Esophagus (tissue), 2 donors: ENCODE measurements around the gene JUND. TPM values are rescaled to one million over a fixed set of nuclear protein-coding genes. Genes with fewer than 3 reads are reported as not detected.

Source experiments
- H3K27ac ChIP-seq, 2 donors: one replicate each; pipeline ENCODE4 v1.5.1; 2013; ENCODE audit warnings: low read depth in 2 of 2, mild to moderate bottlenecking in 2 of 2, inconsistent platforms in 1 of 2, low read length in 1 of 2, moderate library complexity in 1 of 2
- H3K27me3 ChIP-seq, 2 donors: one replicate each; pipeline ENCODE4 v1.6.1; 2013; ENCODE audit warnings: low read length in 2 of 2, control low read depth in 1 of 2, mild to moderate bottlenecking in 1 of 2; ENCODE audit not compliant: insufficient read depth in 2 of 2, control insufficient read depth in 1 of 2
- H3K36me3 ChIP-seq, 2 donors: one replicate each; pipeline ENCODE4 v1.6.1; 2013; ENCODE audit warnings: low read length in 1 of 2; ENCODE audit not compliant: control insufficient read depth in 2 of 2, insufficient read depth in 2 of 2
- H3K4me1 ChIP-seq, 2 donors: one replicate each; pipeline ENCODE4 v1.6.1; 2013; ENCODE audit warnings: low read length in 1 of 2; ENCODE audit not compliant: control insufficient read depth in 2 of 2, insufficient read depth in 2 of 2
- H3K4me3 ChIP-seq, 2 donors: one replicate each; pipeline ENCODE4 v1.5.1; 2013; ENCODE audit warnings: low read length in 2 of 2, mild to moderate bottlenecking in 2 of 2, low read depth in 1 of 2, moderate library complexity in 1 of 2
- H3K9me3 ChIP-seq, 2 donors: one replicate each; pipeline ENCODE4 v1.6.1; 2013; ENCODE audit warnings: mild to moderate bottlenecking in 2 of 2, low read depth in 1 of 2, low read length in 1 of 2, moderate library complexity in 1 of 2; ENCODE audit not compliant: control insufficient read depth in 2 of 2, insufficient read depth in 1 of 2
- WGBS, 2 donors: extraction: QIAGEN DNeasy Blood & Tissue Kit; methylation state at CpG; one replicate each; pipeline ENCODE4 v1.1.7; 2013; 5-methylcytosine and 5-hydroxymethylcytosine counted together
- polyA plus RNA-seq, 2 donors: library from polyadenylated mRNA; stranded (reverse); fragments of 200-250 nt; gene quantifications; one replicate each; pipeline ENCODE4 v1.2.3, GENCODE V29; 2013
- donor health status: healthy with polysubstance abuse.
- donor health status: Bipolar disorder and iron deficiency.

The JUND gene
- polyA plus RNA-seq, 2 donors: 57.9 to 84.5 TPM

GRCh38 chr19:18291590-18292461 lies 10.4 kb upstream of the JUND start:
- peaks cover 0 to 2% of the 10 kb centered on the region in 2 donors for H3K9me3 ChIP-seq
- 0 to 1% methylated on average over 61 to 75 of the region's 75 CpGs for WGBS, 2 donors
- H3K4me3 ChIP-seq: peak overlapping the region; percentile 53 to 67
- no peaks in the 10 kb centered on the region for H3K36me3 ChIP-seq
- peak overlapping the region; percentile 95 to 98 for H3K27ac ChIP-seq
- H3K4me1 ChIP-seq: peaks cover 4 to 6% of the 10 kb centered on the region in 2 donors
- no peaks in the 10 kb centered on the region for H3K27me3 ChIP-seq

DNA sequence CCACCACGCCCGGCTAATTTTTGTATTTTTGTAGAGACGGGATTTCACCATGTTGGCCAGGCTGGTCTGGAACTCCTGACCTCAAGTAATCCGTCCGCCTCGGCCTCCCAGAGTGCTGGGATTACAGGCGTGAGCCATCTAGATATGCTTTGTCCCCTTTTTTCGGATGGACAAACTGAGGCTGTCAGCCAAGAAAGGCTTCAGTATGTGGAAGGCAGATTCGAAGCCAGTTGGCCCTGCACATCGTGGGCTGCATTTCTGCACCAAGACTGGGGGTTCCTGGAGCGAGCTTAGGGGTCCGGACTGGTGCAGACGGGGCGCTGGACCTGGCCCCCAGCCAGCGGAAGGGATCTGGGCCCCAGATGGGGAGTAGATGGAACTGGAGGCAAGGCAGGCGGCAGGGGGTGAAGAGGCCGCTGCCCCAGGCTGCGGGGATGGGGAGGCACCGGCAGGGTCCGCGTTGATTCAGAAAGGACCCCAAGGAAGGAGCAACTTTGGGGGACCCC lies 9.7 kb upstream of the JUND start:
- peak overlapping the region; percentile 53 to 67 for H3K4me3 ChIP-seq
- H3K9me3 ChIP-seq: peaks cover 0 to 2% of the 10 kb centered on the region in 2 donors
- 48 to 52% methylated on average over 21 of the region's 21 CpGs for WGBS, 2 donors
- H3K4me1 ChIP-seq: peaks cover 5 to 6% of the 10 kb centered on the region in 2 donors
- no peaks in the 10 kb centered on the region for H3K36me3 ChIP-seq
- H3K27me3 ChIP-seq: no peaks in the 10 kb centered on the region
- peak overlapping the region; percentile 95 to 98 for H3K27ac ChIP-seq

DNA sequence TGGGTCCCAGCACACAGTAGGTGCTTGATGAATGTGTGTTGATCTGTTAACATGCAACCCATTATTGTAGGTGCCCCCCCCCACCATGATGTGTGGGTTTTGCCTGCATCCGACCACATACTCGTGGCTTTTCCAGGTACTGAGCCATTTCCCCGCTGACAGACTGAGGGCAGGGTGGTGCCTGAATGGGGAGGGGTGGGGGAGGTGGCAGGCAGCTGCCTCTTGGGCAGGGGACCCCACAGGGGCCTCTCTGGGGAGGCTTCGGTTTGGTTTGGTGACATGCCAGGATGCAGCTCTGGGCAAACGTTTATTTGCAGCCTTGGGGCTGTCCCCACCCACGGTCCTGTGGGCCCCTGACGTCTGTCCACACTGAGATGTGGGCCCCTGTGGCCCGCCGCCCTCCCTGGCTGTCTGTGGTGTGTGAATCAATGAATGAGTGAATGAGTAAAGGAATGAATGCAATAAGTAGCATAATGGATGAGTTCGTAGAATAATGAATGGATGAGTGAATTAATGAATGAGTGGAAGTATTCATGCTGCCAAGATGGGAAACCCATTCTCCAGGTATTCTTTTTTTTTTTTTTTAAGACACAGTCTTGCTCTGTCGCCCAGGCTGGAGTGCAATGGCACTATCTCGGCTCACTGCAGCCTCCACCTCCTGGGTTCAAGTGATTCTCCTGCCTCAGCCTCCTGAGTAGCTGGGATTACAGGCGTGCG lies 9.0 kb upstream of the JUND start:
- no peaks in the 10 kb centered on the region for H3K27me3 ChIP-seq
- H3K9me3 ChIP-seq: peaks cover 0 to 2% of the 10 kb centered on the region in 2 donors
- H3K4me1 ChIP-seq: peaks cover 5 to 6% of the 10 kb centered on the region in 2 donors
- WGBS, 2 donors: 31 to 38% methylated on average over 14 of the region's 14 CpGs
- H3K27ac ChIP-seq: peak overlapping the region; percentile 20 to 70
- H3K4me3 ChIP-seq: no peak overlapping the region
- no peaks in the 10 kb centered on the region for H3K36me3 ChIP-seq

DNA sequence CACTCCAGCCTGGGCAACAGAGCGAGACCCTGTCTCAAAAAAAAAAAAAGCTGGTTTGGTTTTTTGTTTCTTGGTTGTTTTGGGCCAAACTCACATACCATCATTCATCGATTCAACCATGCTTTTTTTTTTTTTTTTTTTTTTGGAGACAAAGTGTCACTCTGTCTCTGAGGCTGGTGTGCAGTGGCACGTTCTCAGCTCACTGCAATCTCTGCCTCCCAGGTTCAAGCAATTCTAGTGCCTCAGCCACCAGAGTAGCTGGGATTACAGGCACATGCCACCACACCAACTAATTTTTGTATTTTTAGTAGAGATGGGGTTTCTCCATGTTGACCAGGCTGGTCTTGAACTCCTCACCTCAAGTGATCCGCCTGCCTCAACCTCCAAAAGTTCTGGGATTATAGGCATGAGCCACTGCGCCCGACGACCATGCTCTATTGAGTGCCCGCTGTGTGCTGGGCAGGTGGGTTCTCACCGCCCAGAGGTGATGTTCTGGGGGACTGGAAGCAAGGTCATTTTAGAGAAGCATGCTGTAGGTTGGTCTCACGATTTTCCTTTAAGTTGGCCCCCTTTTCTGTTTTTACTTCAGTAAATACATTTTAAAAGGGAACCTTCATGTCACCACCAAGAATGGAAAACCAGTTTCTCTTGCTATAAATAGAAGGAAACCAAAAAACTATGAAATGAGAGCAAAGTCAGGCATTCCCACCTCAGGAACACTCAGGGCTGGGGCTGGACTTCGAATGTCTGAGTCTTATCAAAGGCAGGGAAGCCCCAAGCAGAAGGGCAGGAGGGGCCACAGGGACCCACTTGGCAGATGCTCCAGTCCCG lies 8.3 kb upstream of the JUND start:
- Histone ChIP-seq H3K27ac (peak overlapping the region; percentile 20 to 70), H3K27me3 (no peaks in the 10 kb centered on the region), H3K9me3 (peaks cover 0 to 2% of the 10 kb centered on the region in 2 donors), H3K36me3 (no peaks in the 10 kb centered on the region), H3K4me3 (no peak overlapping the region), H3K4me1 (peaks cover 5 to 7% of the 10 kb centered on the region in 2 donors)
- 60 to 65% methylated on average over 12 of the region's 12 CpGs for WGBS, 2 donors

DNA sequence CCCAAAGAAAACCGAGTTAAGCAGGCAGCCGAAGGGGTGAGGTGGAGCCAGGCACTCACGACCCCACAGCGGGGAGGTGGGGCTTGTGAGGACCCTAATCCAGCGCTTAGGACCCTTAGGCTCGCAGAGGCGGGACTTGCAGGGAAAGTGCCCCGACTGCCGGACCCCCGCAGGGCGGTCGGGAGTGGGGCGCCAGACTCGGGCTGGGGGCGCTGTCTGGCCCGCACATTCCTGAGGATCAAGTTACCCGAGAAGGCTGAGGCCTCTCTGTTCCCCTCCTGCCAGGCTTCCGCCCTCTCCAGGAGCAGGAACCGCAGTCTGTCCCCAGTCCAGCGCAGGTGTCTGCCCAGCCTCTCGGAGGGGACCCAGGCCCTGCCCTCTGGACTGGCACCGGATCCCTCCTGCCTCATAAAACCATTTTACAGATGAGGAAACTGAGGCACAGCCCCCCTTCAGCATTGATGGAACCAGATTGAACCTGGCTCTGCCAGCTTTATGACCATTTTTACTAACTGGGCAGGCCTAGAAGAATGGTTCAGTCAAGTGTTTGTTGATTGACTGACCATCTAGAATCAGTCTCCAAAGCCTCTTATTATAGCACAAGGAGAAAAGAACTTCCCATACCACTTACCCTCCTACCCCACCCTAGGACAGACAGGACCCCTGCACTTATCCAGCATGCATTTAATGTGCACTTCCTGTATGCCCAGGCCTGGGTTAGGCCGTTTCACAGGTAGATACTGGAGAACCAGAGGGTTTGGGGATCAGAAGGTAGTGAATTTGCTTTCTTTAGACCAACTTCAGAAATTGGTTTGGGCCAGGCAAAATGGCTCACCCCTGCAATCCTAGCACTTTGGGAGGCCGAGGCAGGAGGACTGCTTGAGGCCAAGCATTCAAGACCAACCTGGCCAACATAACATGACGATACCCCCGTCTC lies 6.7 kb upstream of the JUND start:
- peaks cover 5 to 7% of the 10 kb centered on the region in 2 donors for H3K4me1 ChIP-seq
- no peaks in the 10 kb centered on the region for H3K36me3 ChIP-seq
- peaks cover 0 to 2% of the 10 kb centered on the region in 2 donors for H3K9me3 ChIP-seq
- H3K27me3 ChIP-seq: no peaks in the 10 kb centered on the region
- 61 to 63% methylated on average over 17 to 26 of the region's 26 CpGs for WGBS, 2 donors
- H3K27ac ChIP-seq: peak overlapping the region in 1 of 2 donors; percentile 9
- no peak overlapping the region for H3K4me3 ChIP-seq

- peak overlapping the region in 1 of 2 donors; percentile 33 for H3K27ac ChIP-seq
- peaks cover 0 to 2% of the 10 kb centered on the region in 2 donors for H3K9me3 ChIP-seq
- peaks cover 5 to 7% of the 10 kb centered on the region in 2 donors for H3K4me1 ChIP-seq
- no peaks in the 10 kb centered on the region for H3K27me3 ChIP-seq
- WGBS, 2 donors: 54 to 61% methylated on average over 21 of the region's 21 CpGs
- no peak overlapping the region for H3K4me3 ChIP-seq
- H3K36me3 ChIP-seq: no peaks in the 10 kb centered on the region
Measured at GRCh38 chr19:18286973-18287635, 5.7 kb upstream of the JUND start.

GRCh38 chr19:18284712-18285360 lies 3.4 kb upstream of the JUND start:
- 37 to 47% methylated on average over 12 of the region's 12 CpGs for WGBS, 2 donors

DNA sequence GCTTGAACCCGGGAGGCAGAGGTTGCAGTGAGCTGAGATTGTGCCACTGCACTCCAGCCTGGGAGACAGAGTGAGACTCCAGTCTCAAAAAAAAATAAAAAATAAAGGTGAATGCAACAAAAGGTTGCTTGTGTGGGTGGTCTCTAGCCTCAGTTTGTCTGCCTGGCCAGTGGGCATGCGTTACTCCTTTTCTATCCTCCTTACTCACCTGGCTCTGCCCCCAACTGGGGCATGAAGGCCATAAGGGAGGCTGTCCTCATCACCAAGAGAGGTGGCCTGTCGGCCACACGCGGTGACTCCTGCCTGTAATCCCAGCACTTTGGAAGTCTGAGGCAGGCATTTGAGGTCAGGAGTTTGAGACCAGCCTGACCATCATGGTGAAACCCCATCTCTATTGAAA lies 1.9 kb upstream of the JUND start:
- Histone ChIP-seq H3K36me3 (peaks cover 0 to 6% of the 10 kb centered on the region in 2 donors), H3K27ac (peak overlapping the region in 1 of 2 donors; percentile 38), H3K4me1 (peaks cover 5 to 13% of the 10 kb centered on the region in 2 donors), H3K27me3 (no peaks in the 10 kb centered on the region), H3K4me3 (no peak overlapping the region), H3K9me3 (no peaks in the 10 kb centered on the region)
- WGBS, 2 donors: 95% methylated on average over 5 of the region's 5 CpGs

More at GRCh38 chr19:18284712-18285360, 3.4 kb upstream of the JUND start:
- Histone ChIP-seq H3K9me3 (no peaks in the 10 kb centered on the region), H3K4me3 (no peak overlapping the region), H3K27ac (peak overlapping the region; percentile 45 to 70), H3K36me3 (peaks cover 0 to 2% of the 10 kb centered on the region in 2 donors), H3K4me1 (peaks cover 5 to 7% of the 10 kb centered on the region in 2 donors), H3K27me3 (no peaks in the 10 kb centered on the region)
